K562 (cell line): ENCODE data around the gene PRKCB. TPM values are rescaled to one million over a fixed set of nuclear protein-coding genes. Genes with fewer than 3 reads are reported as not detected.

Experiments
- ATAC-seq: fragments of 200-7000 bp; cut with Tn5 transposase; 3 replicates; pipeline ENCODE4 v1.9.1; 2020; ENCODE audit warnings: moderate library complexity
- BruUV-seq: library from RNA; stranded (reverse); fragments of 400-500 nt; replicated peaks from 2 replicates; lab custom pipeline; 2021; lab: Mats Ljungman, UMichigan
- CTCF ChIA-PET: fragments of 300-600 bp; formaldehyde crosslinking; extraction: SDS; loops from one replicate; lab custom pipeline; 2021; ENCODE audit warnings: low intra/inter-chr PET ratio; lab: Yijun Ruan, JAX
- POLR2A ChIA-PET: fragments of 300-600, 350-650 bp; sonication (Branson Sonifier 250); formaldehyde crosslinking; extraction: SDS; loops from one replicate; lab custom pipeline; 2021; ENCODE audit warnings: antibody characterized with exemption, inconsistent platforms; lab: Yijun Ruan, JAX
- DNase-seq, 4 experiments: peaks; one replicate each; pipeline versions ENCODE4 v3.0.0 to v3.0.0-alpha.2; 2011 to 2018; ENCODE audit warnings: low spot score in 3 of 4, mixed read lengths in 3 of 4; ENCODE audit errors: extremely low read depth in 1 of 4
- FAIRE-seq: peaks from 2 replicates; lab custom pipeline; 2011; peaks lifted over from hg19 to GRCh38; lab: Jason Lieb, UNC
- H2AFZ ChIP-seq: 2 replicates; pipeline ENCODE4 v1.6.0; 2011; ENCODE audit warnings: low read depth, low read length, control low read depth, inconsistent platforms
- H3K27ac ChIP-seq: fragments of 200-600 bp; 3 replicates; pipeline ENCODE4 v1.8.0; 2011; ENCODE audit warnings: low read depth, mild to moderate bottlenecking, control low read depth, inconsistent platforms, low read length, moderate library complexity, mixed read lengths; ENCODE audit errors: extremely low read depth
- H3K27me3 ChIP-seq, 2 experiments: fragments of 300-600 bp in 1 of 2; 2 replicates in 1 of 2; 3 replicates in 1 of 2; pipeline versions ENCODE4 v1.6.0 to v1.8.0; 2011; ENCODE audit warnings: inconsistent platforms in 2 of 2, low read length in 2 of 2, mild to moderate bottlenecking in 1 of 2, mixed read lengths in 1 of 2, moderate library complexity in 1 of 2; ENCODE audit not compliant: control insufficient read depth in 2 of 2, insufficient read depth in 2 of 2
- H3K36me3 ChIP-seq: fragments of 300-600 bp; 3 replicates; pipeline ENCODE4 v1.8.0; 2011; ENCODE audit warnings: mild to moderate bottlenecking, low read length, inconsistent platforms; ENCODE audit not compliant: control insufficient read depth, insufficient read depth
- H3K4me1 ChIP-seq, 2 experiments: fragments of 200-600 bp in 1 of 2; replicated peaks in 1 of 2; 2 replicates in 1 of 2; 3 replicates in 1 of 2; pipeline versions ENCODE4 v1.5.1 to v1.8.0; 2011; ENCODE audit warnings: inconsistent platforms in 2 of 2, low read length in 2 of 2, mild to moderate bottlenecking in 1 of 2, mixed read lengths in 1 of 2, moderate library complexity in 1 of 2; ENCODE audit not compliant: control insufficient read depth in 2 of 2, insufficient read depth in 2 of 2
- H3K4me2 ChIP-seq: 2 replicates; pipeline ENCODE4 v1.6.1; 2011; ENCODE audit warnings: low read length, control low read depth, inconsistent platforms, mixed read lengths; ENCODE audit not compliant: insufficient read depth
- H3K4me3 ChIP-seq: fragments of 200-600 bp; sonication (generic), shearing (Covaris generic); 2 replicates; pipeline ENCODE4 v1.5.1; 2016; ENCODE audit warnings: control low read depth, inconsistent platforms
- H3K79me2 ChIP-seq: fragments of 200-600 bp; 3 replicates; pipeline ENCODE4 v1.8.0; 2011; ENCODE audit warnings: low read length, inconsistent platforms; ENCODE audit not compliant: control insufficient read depth, insufficient read depth
- H3K9ac ChIP-seq, 2 experiments: 2 replicates each; pipeline versions ENCODE4 v1.6.0 to v1.6.1; 2011; ENCODE audit warnings: low read depth in 2 of 2, low read length in 2 of 2, control low read depth in 1 of 2, inconsistent platforms in 1 of 2, mild to moderate bottlenecking in 1 of 2, mixed read lengths in 1 of 2; ENCODE audit not compliant: insufficient read depth in 1 of 2
- H3K9me1 ChIP-seq: one replicate; pipeline ENCODE4 v1.6.0; 2011; ENCODE audit warnings: inconsistent platforms, mild to moderate bottlenecking, low read length, moderate library complexity; ENCODE audit not compliant: control insufficient read depth, insufficient read depth
- H3K9me3 ChIP-seq: replicated peaks from 2 replicates; pipeline ENCODE4 v1.5.1; 2011; ENCODE audit warnings: low read depth, low read length, inconsistent platforms; ENCODE audit not compliant: control insufficient read depth, insufficient read depth
- H4K20me1 ChIP-seq: replicated peaks from 2 replicates; pipeline ENCODE4 v1.6.1; 2011; ENCODE audit warnings: low read length, inconsistent platforms, mixed read lengths; ENCODE audit not compliant: control insufficient read depth, insufficient read depth
- ASH1L ChIP-seq: fragments of 450-650 bp; IDR thresholded peaks from 2 replicates; pipeline ENCODE4 v1.6.1; 2018; ENCODE audit warnings: borderline replicate concordance, mild to moderate bottlenecking, low read depth; ENCODE audit not compliant: partially characterized antibody
- CBFB ChIP-seq: sonication (generic); formaldehyde crosslinking; IDR thresholded peaks from 2 replicates; pipeline ENCODE4 v1.4.0; 2020; ENCODE audit warnings: mild to moderate bottlenecking, missing genetic modification reagents
- ETV1 ChIP-seq: fragments of 450-650 bp; conservative IDR thresholded peaks from 2 replicates; pipeline ENCODE4 v1.6.1; 2016; ENCODE audit warnings: missing genetic modification characterization, control low read depth, low read depth, missing compliant biosample characterization
- HBP1 ChIP-seq: fragments of 450-650 bp; formaldehyde crosslinking; IDR thresholded peaks from 2 replicates; pipeline ENCODE4 v1.4.0; 2022; ENCODE audit warnings: missing genetic modification characterization
- HDAC2 ChIP-seq: fragments of 450-650 bp; IDR thresholded peaks from 2 replicates; pipeline ENCODE4 v1.6.1; 2016; ENCODE audit warnings: mild to moderate bottlenecking
- HMGN3 ChIP-seq: IDR thresholded peaks from 2 replicates; pipeline ENCODE4 v1.6.1; 2011; ENCODE audit warnings: borderline replicate concordance, low read depth, mild to moderate bottlenecking, mixed read lengths, low read length; ENCODE audit not compliant: insufficient read length; ENCODE audit errors: extremely low read depth
- ID3 ChIP-seq, 2 experiments: fragments of 250-450 bp in 1 of 2; fragments of 450-650 bp in 1 of 2; sonication (Bioruptor Pico) in 1 of 2; IDR thresholded peaks; 2 replicates each; pipeline versions ENCODE4 v1.6.1 to v1.8.0; 2016 to 2021; ENCODE audit warnings: mild to moderate bottlenecking in 2 of 2, moderate library complexity in 2 of 2, missing compliant biosample characterization in 1 of 2, missing genetic modification characterization in 1 of 2
- MAFG ChIP-seq: fragments of 450-650 bp; conservative IDR thresholded peaks from 2 replicates; pipeline ENCODE4 v1.6.1; 2016; ENCODE audit warnings: missing genetic modification characterization, missing compliant biosample characterization
- PCBP2 ChIP-seq: fragments of 200-400 bp; formaldehyde crosslinking; IDR thresholded peaks from 2 replicates; pipeline ENCODE4 v1.6.1; 2018; ENCODE audit warnings: low read length, low read depth, mild to moderate bottlenecking, moderate library complexity; ENCODE audit not compliant: poor library complexity, severe bottlenecking
- POLR3G ChIP-seq: IDR thresholded peaks from 2 replicates; pipeline ENCODE4 v1.6.1; 2011; ENCODE audit not compliant: insufficient read length, insufficient replicate concordance; ENCODE audit errors: extremely low read depth
- PTRF ChIP-seq: fragments of 450-650 bp; IDR thresholded peaks from 2 replicates; pipeline ENCODE4 v1.6.1; 2016; ENCODE audit warnings: mild to moderate bottlenecking, missing genetic modification characterization, missing compliant biosample characterization
- RBBP5 ChIP-seq: fragments of 200-600 bp; sonication (generic); IDR thresholded peaks from 2 replicates; pipeline ENCODE4 v1.6.1; 2012; ENCODE audit warnings: borderline replicate concordance, mild to moderate bottlenecking, low read length, control low read depth, inconsistent platforms; ENCODE audit not compliant: insufficient read depth, poor library complexity, severe bottlenecking
- RNF2 ChIP-seq: sonication (generic); IDR thresholded peaks from 2 replicates; pipeline ENCODE4 v1.6.1; 2016
- SUPT5H ChIP-seq: fragments of 450-650 bp; IDR thresholded peaks from 2 replicates; pipeline ENCODE4 v1.6.1; 2016
- YBX1 ChIP-seq: fragments of 450-650 bp; IDR thresholded peaks from 2 replicates; pipeline ENCODE4 v1.7.1; 2016; ENCODE audit warnings: mild to moderate bottlenecking
- ZNF24 ChIP-seq: fragments of 450-650 bp; IDR thresholded peaks from 2 replicates; pipeline ENCODE4 v1.6.1; 2016
- ZNF354B ChIP-seq: fragments of 250-450 bp; sonication (Bioruptor Pico); IDR thresholded peaks from 2 replicates; pipeline ENCODE4 v1.4.0; 2020
- ZNF507 ChIP-seq: conservative IDR thresholded peaks from 2 replicates; pipeline ENCODE4 v1.6.1; 2017; ENCODE audit warnings: missing genetic modification characterization, missing compliant biosample characterization
- ZNF512 ChIP-seq: IDR thresholded peaks from 2 replicates; pipeline ENCODE4 v1.6.1; 2016; ENCODE audit warnings: missing genetic modification characterization, missing compliant biosample characterization
- WGBS: fragments of 100-300 bp; shearing (Covaris generic); methylation state at CpG from one replicate; pipeline ENCODE4 v1.1.6; 2016; ENCODE audit warnings: low coverage, mixed read lengths; ENCODE audit not compliant: insufficient coverage; ENCODE audit errors: missing lambda C conversion rate; 5-methylcytosine and 5-hydroxymethylcytosine counted together
- in situ Hi-C: fragments of 300-500 bp; cut with MboI; formaldehyde crosslinking; loops from 4 replicates; pipeline ENCODE4 v1.15.0; 2018; ENCODE audit warnings: inconsistent platforms, mixed read lengths
- intact Hi-C: fragments of 100-400 bp; cut with micrococcal nuclease; formaldehyde crosslinking; loops from 2 replicates; pipeline ENCODE4 v1.14.2; 2022
- polyA plus RNA-seq, 8 experiments: library from polyadenylated mRNA; depleted of rRNA in 4 of 8; stranded (reverse) in 5 of 8; unstranded in 3 of 8; fragments of >200 nt; fragmentation: Nextera tagmentation in 2 of 8; fragmentation: Illumina TruSeq in 1 of 8; extraction: Ambion mirVana in 2 of 8; extraction: Trizol in 1 of 8; gene quantifications; 2 replicates each; pipeline versions ENCODE4 v1.2.1 to v1.2.3, GENCODE V29; 2011 to 2014; ENCODE audit warnings: inconsistent platforms in 1 of 8, missing spikeins in 1 of 8
- total RNA-seq, 7 experiments: library from RNA; depleted of rRNA in 6 of 7; stranded (reverse); fragments of >200 nt in 6 of 7; fragmentation: Illumina TruSeq in 2 of 7; extraction: Trizol in 2 of 7; gene quantifications; 2 replicates each; pipeline versions ENCODE4 v1.2.1 to v1.2.3, GENCODE V29; 2011 to 2021; ENCODE audit warnings: low replicate concordance in 1 of 7

The PRKCB gene
- total and polyA plus RNA-seq, 9 of the 15 experiments (the other 6 are each of a cell fraction or from before 2014, with no cell fraction given) = 49.9 to 276 (median 148) TPM

GRCh38 chr16:24093049-24093448, 257.3 kb downstream of the PRKCB start:
- peaks cover 19% of the 10 kb centered on the region; the same call in 2 of the 3 replicates for H3K79me2 ChIP-seq
- CTCF ChIA-PET = no interaction called here
- intact Hi-C loops = no loop called here

GRCh38 chr16:24094660-24095059, 258.9 kb downstream of the PRKCB start:
- POLR2A ChIA-PET = no interaction called here
- WGBS = 43% methylated on average over 1 of the region's 1 CpG
- no TSS peak for BruUV-seq
- TF ChIP-seq HBP1 (CRISPR knock-in tag) = no peak
- no peak for TF ChIP-seq HDAC2
- no peak for TF ChIP-seq RNF2
- no peak for TF ChIP-seq ID3 (CRISPR knock-in tag; IDR thresholded peaks at IDR 0.05)
- no peak for TF ChIP-seq ID3 (tag; IDR thresholded peaks at IDR 0.05)
- TF ChIP-seq SUPT5H = peak; percentile 29; the same call in 1 of the 2 replicates
- no peak for TF ChIP-seq ZNF354B (CRISPR knock-in tag)
- TF ChIP-seq ZNF512 (tag) = peak; percentile 74
- TF ChIP-seq ZNF24 = no peak
- TF ChIP-seq PCBP2 = no peak

More at GRCh38 chr16:24093049-24093448, 257.3 kb downstream of the PRKCB start:
- FAIRE-seq (no peak), DNase-seq (no peak), ATAC-seq (no peak)
- Histone ChIP-seq H3K9me3 (peaks cover 5% of the 10 kb centered on the region), H3K4me2 (no peak overlapping the region), H3K36me3 (peaks cover 87% of the 10 kb centered on the region), H3K27me3 (no peaks in the 10 kb centered on the region), H4K20me1 (no peaks in the 10 kb centered on the region), H3K9me1 (no peaks in the 10 kb centered on the region), H3K27ac (no peak overlapping the region), H3K4me3 (no peak overlapping the region), H3K9ac (no peak overlapping the region), H2AFZ (no peak overlapping the region), H3K4me1 (no peaks in the 10 kb centered on the region)
- POLR2A ChIA-PET = interaction anchor here (1.2 kb wide), 1 partner anchor 11 kb away, joined by 3 read pairs; no protein-coding TSS in a partner anchor
- TF ChIP-seq YBX1 = no peak
- TF ChIP-seq PTRF (tag) = no peak
- no peak for TF ChIP-seq RBBP5
- TF ChIP-seq ASH1L = no peak
- no peak for TF ChIP-seq ETV1 (tag)
- no peak for TF ChIP-seq HMGN3
- no peak for TF ChIP-seq POLR3G
- no peak for TF ChIP-seq ZNF507 (tag)
- no peak for TF ChIP-seq CBFB (CRISPR knock-in tag)
- no peak for TF ChIP-seq MAFG (tag)
- in situ Hi-C loops = no loop called here
- no TSS peak for BruUV-seq

More at GRCh38 chr16:24094660-24095059, 258.9 kb downstream of the PRKCB start:
- Histone ChIP-seq H4K20me1 (no peaks in the 10 kb centered on the region), H3K4me1 (no peaks in the 10 kb centered on the region; a peak in 1 of 5 replicates), H3K79me2 (peaks cover 11% of the 10 kb centered on the region; the same call in 2 of the 3 replicates), H3K9me3 (peaks cover 5% of the 10 kb centered on the region), H2AFZ (no peak overlapping the region), H3K9ac (no peak overlapping the region), H3K9me1 (no peaks in the 10 kb centered on the region), H3K4me3 (no peak overlapping the region), H3K4me2 (no peak overlapping the region), H3K36me3 (peaks cover 91% of the 10 kb centered on the region), H3K27ac (no peak overlapping the region), H3K27me3 (no peaks in the 10 kb centered on the region)
- CTCF ChIA-PET = no interaction called here
- ATAC-seq = no peak
- intact Hi-C loops = no loop called here
- in situ Hi-C loops = no loop called here
- no peak for FAIRE-seq
- DNase-seq = no peak
